Endothelial cell of umbilical vein (primary cell): ENCODE measurements around the gene ASAP2. TPM values are rescaled to one million over a fixed set of nuclear protein-coding genes. Genes with fewer than 3 reads are reported as not detected.

Source experiments
- BruUV-seq: library from RNA; stranded (reverse); fragments of 400-500 nt; replicated peaks from 2 replicates; lab custom pipeline; 2021; lab: Mats Ljungman, UMichigan
- CTCF ChIA-PET: fragments of 300-600, 350-600 bp; sonication (Branson Sonifier 250); formaldehyde crosslinking; loops from one replicate; lab custom pipeline; 2021; ENCODE audit warnings: antibody characterized with exemption, inconsistent platforms; lab: Charles Lee
- POLR2A ChIA-PET: fragments of 300-600, 350-600 bp; sonication (Branson Sonifier 250); formaldehyde crosslinking; loops from one replicate; lab custom pipeline; 2021; ENCODE audit warnings: antibody characterized with exemption, inconsistent platforms; lab: Charles Lee
- DNase-seq: peaks from one replicate; pipeline ENCODE4 v3.0.0-alpha.2; 2011; ENCODE audit warnings: low read depth, low spot score
- FAIRE-seq: peaks from 2 replicates; lab custom pipeline; 2011; peaks lifted over from hg19 to GRCh38; lab: Jason Lieb, UNC
- H2AFZ ChIP-seq: 2 replicates; pipeline ENCODE4 v1.6.0; 2012; ENCODE audit warnings: low read depth, low read length, control low read depth, inconsistent platforms
- H3K27ac ChIP-seq: 2 replicates; pipeline ENCODE4 v1.5.1; 2011; ENCODE audit warnings: low read depth, mild to moderate bottlenecking, control low read depth, low read length, moderate library complexity; ENCODE audit not compliant: insufficient read depth
- H3K27me3 ChIP-seq, 2 experiments: 2 replicates each; pipeline versions ENCODE4 v1.6.0 to v1.6.1; 2011; ENCODE audit warnings: low read length in 2 of 2, mixed read lengths in 1 of 2; ENCODE audit not compliant: control insufficient read depth in 2 of 2, insufficient read depth in 2 of 2
- H3K36me3 ChIP-seq, 2 experiments: 2 replicates in 1 of 2; 3 replicates in 1 of 2; pipeline ENCODE4 v1.5.1; 2011; ENCODE audit warnings: low read length in 2 of 2, mild to moderate bottlenecking in 1 of 2, moderate library complexity in 1 of 2; ENCODE audit not compliant: control insufficient read depth in 2 of 2, insufficient read depth in 2 of 2; ENCODE audit errors: extremely low read depth in 1 of 2
- H3K4me1 ChIP-seq: 3 replicates; pipeline ENCODE4 v1.5.1; 2011; ENCODE audit warnings: mild to moderate bottlenecking, low read length; ENCODE audit not compliant: control insufficient read depth, insufficient read depth; ENCODE audit errors: extremely low read depth
- H3K4me2 ChIP-seq: 2 replicates; pipeline ENCODE4 v1.6.1; 2011; ENCODE audit warnings: low read length, control low read depth, mixed read lengths; ENCODE audit not compliant: insufficient read depth
- H3K4me3 ChIP-seq, 3 experiments: fragments of 200-600 bp in 1 of 3; sonication (generic), shearing (Covaris generic) in 1 of 3; replicated peaks in 1 of 3; 2 replicates each; pipeline ENCODE4 v1.5.1; 2011 to 2016; ENCODE audit warnings: control low read depth in 3 of 3, low read length in 3 of 3, mild to moderate bottlenecking in 2 of 3, inconsistent platforms in 1 of 3, low read depth in 1 of 3, moderate library complexity in 1 of 3; ENCODE audit not compliant: insufficient read depth in 1 of 3
- H3K79me2 ChIP-seq: 2 replicates; pipeline ENCODE4 v1.6.0; 2012; ENCODE audit warnings: low read length, inconsistent platforms; ENCODE audit not compliant: control insufficient read depth, insufficient read depth
- H3K9ac ChIP-seq: replicated peaks from 2 replicates; pipeline ENCODE3; 2011; ENCODE audit warnings: low read length, control low read depth; ENCODE audit not compliant: insufficient read depth; ENCODE audit errors: extremely low read depth
- H3K9me1 ChIP-seq: replicated peaks from 3 replicates; pipeline ENCODE4 v1.6.0; 2011; ENCODE audit warnings: mild to moderate bottlenecking, low read length; ENCODE audit not compliant: control insufficient read depth, insufficient read depth; ENCODE audit errors: extremely low read depth
- H3K9me3 ChIP-seq: replicated peaks from 2 replicates; pipeline ENCODE4 v1.5.1; 2012; ENCODE audit warnings: low read length, inconsistent platforms; ENCODE audit not compliant: control insufficient read depth, insufficient read depth
- H4K20me1 ChIP-seq: replicated peaks from 2 replicates; pipeline ENCODE3; 2011; ENCODE audit warnings: mild to moderate bottlenecking, low read length; ENCODE audit not compliant: control insufficient read depth, insufficient read depth; ENCODE audit errors: extremely low read depth
- EZH2 ChIP-seq: IDR thresholded peaks from 2 replicates; pipeline ENCODE4 v1.6.1; 2012; ENCODE audit warnings: borderline replicate concordance, low read depth, mild to moderate bottlenecking, moderate library complexity, low read length, inconsistent platforms; ENCODE audit not compliant: severe bottlenecking
- FOS ChIP-seq: IDR thresholded peaks from 2 replicates; pipeline ENCODE4 v1.6.1; 2011; ENCODE audit warnings: mild to moderate bottlenecking, low read length, moderate library complexity, borderline replicate concordance; ENCODE audit not compliant: insufficient read depth
- GATA2 ChIP-seq: IDR thresholded peaks from 2 replicates; pipeline ENCODE4 v1.7.0; 2011; ENCODE audit warnings: low read depth, mild to moderate bottlenecking, moderate library complexity, mixed read lengths, low read length; ENCODE audit not compliant: insufficient read length, insufficient read depth
- JUN ChIP-seq: IDR thresholded peaks from 2 replicates; pipeline ENCODE4 v1.6.1; 2011; ENCODE audit warnings: borderline replicate concordance, low read depth; ENCODE audit not compliant: insufficient read length, insufficient read depth
- MYC ChIP-seq: IDR thresholded peaks from one replicate; pipeline ENCODE4 v1.6.1; 2011; ENCODE audit warnings: mild to moderate bottlenecking, low read depth, low read length
- POLR2A ChIP-seq: IDR thresholded peaks from 2 replicates; pipeline ENCODE4 v1.6.1; 2012; ENCODE audit warnings: low read depth, mild to moderate bottlenecking, control low read depth, low read length
- POLR2AphosphoS5 ChIP-seq: IDR thresholded peaks from 2 replicates; pipeline ENCODE4 v1.6.1; 2012; ENCODE audit warnings: low read depth, mild to moderate bottlenecking, control low read depth, low read length, moderate library complexity; ENCODE audit not compliant: insufficient read depth
- dilution Hi-C: fragments of 300-500 bp; cut with MboI; formaldehyde crosslinking; loops from one replicate; pipeline ENCODE4 v1.15.0; 2019; ENCODE audit warnings: low sequenced_read_pairs; ENCODE audit not compliant: extremely low pct_ligation_motif_present
- intact Hi-C: fragments of 100-400 bp; cut with micrococcal nuclease; formaldehyde crosslinking; loops from one replicate; pipeline ENCODE4 v1.10.0; 2022
- polyA plus RNA-seq, 4 experiments: library from polyadenylated mRNA; depleted of rRNA in 3 of 4; stranded (reverse) in 3 of 4; unstranded in 1 of 4; fragments of >200 nt; gene quantifications; 2 replicates each; pipeline versions ENCODE4 v1.2.1 to v1.2.3, GENCODE V29; 2011 to 2012; ENCODE audit warnings: missing spikeins in 1 of 4
- total RNA-seq: library from RNA; stranded (reverse); gene quantifications from 2 replicates; pipeline ENCODE4 v1.2.3, GENCODE V29; 2021
- TF ChIP-seq, protein P1 (sequence below): IDR thresholded peaks from 2 replicates; pipeline ENCODE4 v1.6.1; 2011; ENCODE audit not compliant: insufficient read depth, insufficient read length
- TF ChIP-seq, protein P2 (sequence below), 2 donors: IDR thresholded peaks; 1 replicate in 1 of 2; 2 replicates in 1 of 2; pipeline ENCODE4 v1.5.1; 2011; ENCODE audit warnings: low read length in 2 of 2, mild to moderate bottlenecking in 2 of 2, moderate library complexity in 2 of 2, control low read depth in 1 of 2, inconsistent platforms in 1 of 2, low read depth in 1 of 2; ENCODE audit not compliant: insufficient read depth in 1 of 2; ENCODE audit errors: extremely low read depth in 1 of 2

ASAP2 gene
- total and polyA plus RNA-seq, 2 donors (not counting 3 experiments of a cell fraction or from before 2014, with no cell fraction given) = 31.1 to 79.2 TPM

DNA sequence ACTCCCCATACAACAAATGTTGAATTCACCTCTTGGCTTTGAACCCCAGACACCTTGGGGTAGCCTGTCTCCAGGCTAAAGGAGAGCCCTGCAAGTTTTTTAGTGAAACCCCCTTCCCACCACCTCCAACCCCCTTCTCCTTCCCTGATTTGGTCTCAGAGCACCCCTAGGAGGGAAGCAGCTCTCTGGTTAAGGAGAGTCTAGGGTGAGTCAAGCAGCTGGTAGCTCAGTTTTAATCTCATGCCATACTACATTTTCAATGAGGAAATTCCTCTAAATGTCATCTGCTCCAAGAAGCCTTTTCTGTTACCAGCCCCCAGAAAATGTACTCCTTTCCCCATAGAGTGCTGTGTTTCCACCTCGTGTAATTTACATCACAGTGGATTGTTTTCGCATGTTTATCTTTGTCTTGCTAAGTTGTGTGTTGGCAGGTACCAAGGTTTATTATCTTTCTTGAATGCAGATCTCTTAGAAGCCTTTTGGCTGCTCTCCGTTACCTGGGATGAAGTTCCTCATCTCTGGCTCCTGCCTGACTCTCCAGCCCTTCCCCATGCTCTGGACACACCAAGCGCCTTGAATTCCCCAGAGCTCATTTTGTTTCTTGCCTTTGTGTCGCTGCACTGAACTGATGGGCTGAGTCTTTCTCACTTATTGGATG lies 82.2 kb downstream of the ASAP2 start:
- Histone ChIP-seq H2AFZ (no peak overlapping the region), H3K79me2 (peaks cover 60% of the 10 kb centered on the region), H3K9me1 (no peaks in the 10 kb centered on the region), H3K4me1 (peaks cover 39% of the 10 kb centered on the region), H3K36me3 (peaks cover 0 to 5% of the 10 kb centered on the region in 2 experiments), H3K4me3 (no peak overlapping the region), H3K9me3 (no peaks in the 10 kb centered on the region), H3K27ac (peak overlapping the region; percentile 72), H3K27me3 (no peaks in the 10 kb centered on the region), H3K4me2 (no peak overlapping the region), H3K9ac (no peak overlapping the region), H4K20me1 (no peaks in the 10 kb centered on the region)
- intact Hi-C loops = no loop called here
- CTCF ChIA-PET = interaction anchor here (0.8 to 2.1 kb wide), 10 partner anchors 8 to 84 kb away, joined by 3 to 10 read pairs (median 6); partner anchors contain the start of gene ASAP2
- no peak for FAIRE-seq
- dilution Hi-C loops = no loop called here
- POLR2A ChIA-PET = no interaction called here
- TF ChIP-seq EZH2 = no peak
- no peak for TF ChIP-seq MYC
- TF ChIP-seq GATA2 = no peak
- TF ChIP-seq, protein P1, sequence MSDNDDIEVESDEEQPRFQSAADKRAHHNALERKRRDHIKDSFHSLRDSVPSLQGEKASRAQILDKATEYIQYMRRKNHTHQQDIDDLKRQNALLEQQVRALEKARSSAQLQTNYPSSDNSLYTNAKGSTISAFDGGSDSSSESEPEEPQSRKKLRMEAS = no peak
- no peak for TF ChIP-seq FOS
- no peak for TF ChIP-seq POLR2AphosphoS5
- no peak for TF ChIP-seq JUN
- BruUV-seq = no TSS peak
- DNase-seq = no peak

DNA sequence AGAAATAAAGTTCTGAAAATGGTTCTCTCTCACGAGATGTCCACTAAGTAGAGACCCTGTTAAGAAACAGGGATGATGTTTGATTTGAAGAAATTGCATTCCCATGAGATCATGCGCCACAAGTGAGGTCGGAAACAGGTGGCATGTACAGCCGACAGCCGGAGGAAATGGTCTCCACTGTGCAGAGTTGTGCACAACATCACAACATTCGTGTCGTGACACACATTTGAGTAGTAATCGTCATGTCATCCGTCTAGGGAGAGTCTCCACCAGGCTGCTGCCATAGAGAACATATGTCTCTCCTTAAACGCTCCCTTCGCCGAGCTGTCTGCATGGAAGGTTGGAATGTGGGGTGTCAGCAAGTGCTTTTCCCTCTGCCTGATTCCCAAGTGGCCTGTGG lies 84.7 kb downstream of the ASAP2 start:
- Histone ChIP-seq H3K79me2 (peaks cover 75% of the 10 kb centered on the region), H3K27ac (no peak overlapping the region), H3K9ac (no peak overlapping the region), H3K9me3 (no peaks in the 10 kb centered on the region), H3K4me1 (peaks cover 28% of the 10 kb centered on the region), H3K4me2 (no peak overlapping the region), H3K4me3 (no peak overlapping the region), H3K36me3 (peaks cover 0 to 5% of the 10 kb centered on the region in 2 experiments), H2AFZ (no peak overlapping the region), H4K20me1 (no peaks in the 10 kb centered on the region), H3K27me3 (no peaks in the 10 kb centered on the region), H3K9me1 (no peaks in the 10 kb centered on the region)
- ChIA-PET POLR2A (no interaction called here), CTCF (no interaction called here)
- dilution Hi-C loops (no loop called here), intact Hi-C loops (no loop called here)
- DNase-seq = no peak
- no peak for TF ChIP-seq EZH2
- TF ChIP-seq MYC = no peak
- TF ChIP-seq, protein P2, sequence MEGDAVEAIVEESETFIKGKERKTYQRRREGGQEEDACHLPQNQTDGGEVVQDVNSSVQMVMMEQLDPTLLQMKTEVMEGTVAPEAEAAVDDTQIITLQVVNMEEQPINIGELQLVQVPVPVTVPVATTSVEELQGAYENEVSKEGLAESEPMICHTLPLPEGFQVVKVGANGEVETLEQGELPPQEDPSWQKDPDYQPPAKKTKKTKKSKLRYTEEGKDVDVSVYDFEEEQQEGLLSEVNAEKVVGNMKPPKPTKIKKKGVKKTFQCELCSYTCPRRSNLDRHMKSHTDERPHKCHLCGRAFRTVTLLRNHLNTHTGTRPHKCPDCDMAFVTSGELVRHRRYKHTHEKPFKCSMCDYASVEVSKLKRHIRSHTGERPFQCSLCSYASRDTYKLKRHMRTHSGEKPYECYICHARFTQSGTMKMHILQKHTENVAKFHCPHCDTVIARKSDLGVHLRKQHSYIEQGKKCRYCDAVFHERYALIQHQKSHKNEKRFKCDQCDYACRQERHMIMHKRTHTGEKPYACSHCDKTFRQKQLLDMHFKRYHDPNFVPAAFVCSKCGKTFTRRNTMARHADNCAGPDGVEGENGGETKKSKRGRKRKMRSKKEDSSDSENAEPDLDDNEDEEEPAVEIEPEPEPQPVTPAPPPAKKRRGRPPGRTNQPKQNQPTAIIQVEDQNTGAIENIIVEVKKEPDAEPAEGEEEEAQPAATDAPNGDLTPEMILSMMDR (IDR thresholded peaks at IDR 0.05; ENCODE audit: extremely low read depth in 1 of 2, insufficient read depth in 1 of 2, low read depth in 1 of 2, low read length in 2 of 2) = no peak
- TF ChIP-seq, protein P1 = no peak
- TF ChIP-seq JUN = no peak
- TF ChIP-seq GATA2 = no peak
- TF ChIP-seq POLR2A = no peak
- TF ChIP-seq POLR2AphosphoS5 = no peak
- TF ChIP-seq FOS = no peak
- FAIRE-seq = no peak
- no TSS peak for BruUV-seq
